ENCODE data around the gene MASP2.
A peak's percentile ranks its signal among the peaks of the same experiment; 100 is the strongest.
"Not testable (repeated sequence)": the region's sequence is repeated elsewhere in the genome, so short reads cannot be mapped to it uniquely, and the experiment has no call there.

MASP2 gene

GRCh38 chr1:11037019-11037739, 9.9 kb downstream of the MASP2 start:
- not testable (repeated sequence) for DNase-seq

- no peak for DNase-seq
These were observed 15.3 kb downstream of the MASP2 start for GRCh38 chr1:11031624-11032262.

DNA sequence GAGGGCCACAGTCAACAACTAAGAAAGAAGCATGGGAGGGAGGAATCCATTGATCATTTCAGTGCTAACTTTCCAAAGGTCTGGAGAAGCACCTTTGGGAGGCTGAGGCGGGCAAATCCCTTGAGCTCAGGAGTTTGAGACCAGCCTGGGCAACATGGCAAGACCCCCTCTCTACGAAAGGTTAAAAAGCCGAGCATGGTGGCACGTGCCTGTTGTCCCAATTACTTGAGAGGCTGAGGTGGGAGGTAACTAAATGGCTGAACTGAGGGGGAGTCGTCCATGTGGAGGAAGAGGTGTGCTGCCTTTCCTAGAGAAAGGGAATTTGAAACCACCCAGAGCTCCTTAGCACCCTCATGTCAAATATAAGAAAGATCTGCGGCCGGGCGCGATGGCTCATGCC, 16.2 kb downstream of the MASP2 start:
- no peak for DNase-seq

DNA sequence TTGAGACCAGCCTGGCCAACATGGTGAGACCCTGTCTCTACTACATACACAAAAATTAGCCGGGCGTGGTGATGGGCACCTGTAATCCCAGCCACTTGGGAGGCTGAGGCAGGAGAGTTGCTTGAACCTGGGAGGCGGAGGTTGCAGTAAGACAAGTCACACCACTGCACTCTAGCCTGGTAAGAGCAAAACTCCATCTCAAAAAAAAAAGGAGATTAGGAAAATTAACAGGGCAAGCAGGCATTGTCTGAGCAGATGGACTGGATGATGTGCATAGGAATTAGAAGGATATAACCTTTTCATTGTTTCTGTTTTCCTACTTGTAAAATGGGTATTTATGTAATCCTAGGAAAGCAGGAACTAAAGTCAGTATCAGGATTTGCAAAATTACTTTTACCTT, 19.0 kb downstream of the MASP2 start:
- no peak for DNase-seq

DNA sequence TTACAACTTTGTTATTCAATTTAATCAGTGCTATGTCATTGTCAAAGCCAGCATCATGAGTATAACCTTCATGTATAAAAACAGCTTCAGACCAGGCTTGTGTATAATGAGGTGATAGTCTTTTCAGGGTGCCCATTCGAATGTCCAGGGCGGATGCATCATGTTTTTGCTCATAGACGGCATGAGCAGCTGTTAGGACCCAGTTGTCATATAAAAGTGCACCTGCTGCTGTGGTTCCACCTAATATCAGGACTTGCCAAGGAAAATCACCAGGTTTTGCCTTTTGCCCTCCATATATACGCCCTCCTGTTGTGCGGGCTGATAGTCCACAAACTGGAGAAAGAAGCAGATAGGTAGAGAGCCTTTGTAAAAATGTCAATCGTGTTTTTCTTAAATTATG, 19.7 kb downstream of the MASP2 start:
- no peak for DNase-seq

DNA sequence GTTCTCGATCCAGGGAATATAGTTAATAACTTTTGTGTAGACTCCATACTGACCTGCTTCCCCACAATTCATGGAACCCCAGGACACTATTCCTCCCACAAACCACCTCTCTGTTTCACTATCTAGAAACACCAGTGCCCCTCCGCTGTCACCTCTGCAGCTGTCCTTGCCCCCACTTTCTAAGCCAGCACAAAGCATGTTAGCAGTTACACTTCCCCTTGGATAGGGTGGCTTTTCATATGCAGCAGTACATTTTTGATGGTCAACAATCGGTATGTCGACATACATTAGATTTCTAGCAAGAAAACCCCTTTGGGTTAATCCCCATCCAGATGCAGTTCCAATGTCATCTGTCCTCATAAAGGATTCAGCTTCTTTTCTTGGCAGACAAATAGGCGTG, 20.1 kb downstream of the MASP2 start:
- no peak for DNase-seq

- peak; percentile 42 for DNase-seq
These were observed 21.0 kb downstream of the MASP2 start for GRCh38 chr1:11026052-11026451.

DNA sequence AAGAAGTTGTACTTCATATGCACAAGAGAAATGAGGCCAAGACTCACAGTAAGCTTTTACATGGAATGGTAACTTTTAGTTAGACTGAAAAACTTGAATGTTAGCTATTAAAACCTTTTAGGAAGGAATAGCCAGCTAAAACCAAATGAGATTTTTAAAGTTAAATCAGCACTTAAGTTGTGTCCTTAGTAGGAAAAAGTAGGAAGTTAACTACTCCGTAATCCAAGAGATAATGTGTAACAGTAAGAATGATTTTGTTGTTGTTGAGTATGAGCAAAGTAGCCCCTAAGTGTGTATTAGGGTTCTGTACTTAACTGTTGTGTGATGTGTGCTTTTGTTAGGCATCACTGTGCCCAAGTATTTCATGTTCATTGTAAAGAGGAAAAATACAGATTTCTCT, 21.4 kb downstream of the MASP2 start:
- peak; percentile 42 for DNase-seq

GRCh38 chr1:11024874-11025203, 22.2 kb downstream of the MASP2 start:
- no peak for DNase-seq

- DNase-seq, result no peak
These were observed 22.7 kb downstream of the MASP2 start for GRCh38 chr1:11024154-11024873.

DNA sequence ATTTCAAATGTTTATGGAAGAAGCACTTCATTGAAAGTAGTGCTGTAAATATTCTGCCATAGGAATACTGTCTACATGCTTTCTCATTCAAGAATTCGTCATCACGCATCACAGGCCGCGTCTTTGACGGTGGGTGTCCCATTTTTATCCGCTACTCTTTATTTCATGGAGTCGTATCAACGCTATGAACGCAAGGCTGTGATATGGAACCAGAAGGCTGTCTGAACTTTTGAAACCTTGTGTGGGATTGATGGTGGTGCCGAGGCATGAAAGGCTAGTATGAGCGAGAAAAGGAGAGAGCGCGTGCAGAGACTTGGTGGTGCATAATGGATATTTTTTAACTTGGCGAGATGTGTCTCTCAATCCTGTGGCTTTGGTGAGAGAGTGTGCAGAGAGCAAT, 23.8 kb downstream of the MASP2 start:
- DNase-seq, result no peak

- DNase-seq, result no peak
These were observed 27.1 kb downstream of the MASP2 start for GRCh38 chr1:11019971-11020370.

- not testable (repeated sequence) for DNase-seq
These were observed 27.7 kb downstream of the MASP2 start for GRCh38 chr1:11019358-11019757.

DNA sequence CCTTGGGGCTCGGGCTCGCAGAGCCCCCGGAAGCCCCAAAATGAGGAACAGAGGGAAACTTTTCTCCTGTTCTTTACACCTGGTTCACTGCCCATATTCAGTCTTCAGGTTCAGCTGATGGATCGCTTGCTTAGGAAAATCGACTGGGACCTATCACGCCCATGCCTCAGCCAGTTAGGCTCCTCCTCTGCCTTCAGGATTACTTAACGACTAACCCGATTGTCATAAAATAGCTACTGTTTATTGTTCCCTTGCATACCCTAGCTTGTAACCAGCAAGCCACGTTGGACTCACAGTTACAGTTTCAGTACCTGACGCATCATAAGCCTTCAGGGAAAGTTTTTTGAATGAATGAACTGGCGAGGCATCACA, 33.9 kb downstream of the MASP2 start:
- no peak for DNase-seq

GRCh38 chr1:11012260-11013159, 34.5 kb downstream of the MASP2 start, which contains the start of gene TARDBP:
Gene TARDBP (plus strand): TSS chr1:11012654. CDS start chr1:11013728, 1,074 bp downstream.
- peak; percentile 91 for DNase-seq

- DNase-seq, result no peak
These were observed 46.5 kb downstream of the MASP2 start for GRCh38 chr1:11000526-11000925.

- peak; percentile 22 for DNase-seq
These were observed 50.9 kb downstream of the MASP2 start for GRCh38 chr1:10996100-10996499.

DNA sequence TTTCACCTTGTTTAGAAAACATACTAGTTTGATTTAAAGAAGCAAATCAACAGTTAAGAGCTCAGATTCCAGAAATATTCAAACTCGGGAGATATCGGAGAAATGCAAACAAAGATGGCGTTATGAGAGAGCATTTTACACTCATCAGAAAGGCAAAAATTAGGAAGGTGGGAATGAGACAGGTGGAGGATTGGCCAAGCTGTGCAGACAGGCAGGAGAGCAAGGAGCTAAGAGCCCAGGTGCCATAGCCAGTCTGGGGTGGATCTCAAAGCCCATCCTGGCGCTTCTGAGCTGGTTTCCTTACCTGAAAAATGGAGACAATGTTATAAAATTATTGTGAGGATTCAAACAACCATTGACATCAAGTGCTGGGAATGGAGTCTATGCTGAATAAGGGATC, 54.2 kb downstream of the MASP2 start:
- no peak for DNase-seq

GRCh38 chr1:10992004-10992403, 55.0 kb downstream of the MASP2 start:
- not testable (repeated sequence) for DNase-seq

DNA sequence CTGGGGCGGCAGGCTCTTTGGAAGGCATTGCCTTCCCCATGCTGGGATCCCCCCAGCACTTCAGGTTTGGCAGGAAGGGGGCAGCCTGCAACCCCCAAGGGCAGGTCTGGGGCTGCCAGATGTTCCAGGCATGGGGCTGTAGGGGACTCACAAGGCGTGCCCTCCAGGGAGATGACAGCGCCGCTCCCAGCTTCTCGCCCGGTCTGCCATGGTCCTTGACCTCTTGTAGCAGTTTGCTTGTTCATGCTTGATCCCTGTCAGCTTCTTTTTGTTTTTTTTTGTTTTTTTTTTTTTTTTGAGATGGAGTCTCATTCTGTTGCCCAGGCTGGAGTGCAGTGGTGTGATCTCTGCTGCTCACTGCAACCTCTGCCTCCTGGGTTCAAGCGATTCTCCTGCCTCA, 56.2 kb downstream of the MASP2 start:
- no peak for DNase-seq

GRCh38 chr1:10989920-10990516, 57.0 kb downstream of the MASP2 start:
- DNase-seq, result not testable (repeated sequence)

GRCh38 chr1:10989095-10989494, 57.9 kb downstream of the MASP2 start:
- DNase-seq, result no peak
